ENCODE measurements around the gene TRPM1.

Gene TRPM1

DNA sequence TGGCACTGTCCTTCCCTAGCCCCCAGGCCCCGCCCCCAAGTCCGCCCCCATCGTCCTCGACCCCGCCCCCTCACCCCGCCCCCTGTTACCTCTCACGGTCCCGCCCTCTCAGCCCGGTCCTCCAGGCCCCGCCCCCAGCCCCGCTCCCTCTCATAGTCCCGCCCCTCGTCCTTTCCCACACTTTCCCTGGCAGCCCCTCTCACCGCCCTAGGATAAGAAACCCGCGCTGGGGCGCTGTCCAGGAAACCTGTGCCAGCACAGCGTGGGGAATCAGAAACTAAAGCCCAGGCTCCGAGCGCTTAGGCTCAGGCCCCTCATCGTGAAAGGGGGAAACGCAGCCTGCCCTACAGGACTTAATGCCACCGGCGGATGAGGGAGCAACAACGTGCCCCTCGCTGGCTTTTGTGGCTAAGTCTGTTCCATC lies 20.9 kb downstream of the TRPM1 start:
- TF ChIP-seq, protein P1, sequence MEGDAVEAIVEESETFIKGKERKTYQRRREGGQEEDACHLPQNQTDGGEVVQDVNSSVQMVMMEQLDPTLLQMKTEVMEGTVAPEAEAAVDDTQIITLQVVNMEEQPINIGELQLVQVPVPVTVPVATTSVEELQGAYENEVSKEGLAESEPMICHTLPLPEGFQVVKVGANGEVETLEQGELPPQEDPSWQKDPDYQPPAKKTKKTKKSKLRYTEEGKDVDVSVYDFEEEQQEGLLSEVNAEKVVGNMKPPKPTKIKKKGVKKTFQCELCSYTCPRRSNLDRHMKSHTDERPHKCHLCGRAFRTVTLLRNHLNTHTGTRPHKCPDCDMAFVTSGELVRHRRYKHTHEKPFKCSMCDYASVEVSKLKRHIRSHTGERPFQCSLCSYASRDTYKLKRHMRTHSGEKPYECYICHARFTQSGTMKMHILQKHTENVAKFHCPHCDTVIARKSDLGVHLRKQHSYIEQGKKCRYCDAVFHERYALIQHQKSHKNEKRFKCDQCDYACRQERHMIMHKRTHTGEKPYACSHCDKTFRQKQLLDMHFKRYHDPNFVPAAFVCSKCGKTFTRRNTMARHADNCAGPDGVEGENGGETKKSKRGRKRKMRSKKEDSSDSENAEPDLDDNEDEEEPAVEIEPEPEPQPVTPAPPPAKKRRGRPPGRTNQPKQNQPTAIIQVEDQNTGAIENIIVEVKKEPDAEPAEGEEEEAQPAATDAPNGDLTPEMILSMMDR (IDR thresholded peaks at IDR 0.05) = no peak

DNA sequence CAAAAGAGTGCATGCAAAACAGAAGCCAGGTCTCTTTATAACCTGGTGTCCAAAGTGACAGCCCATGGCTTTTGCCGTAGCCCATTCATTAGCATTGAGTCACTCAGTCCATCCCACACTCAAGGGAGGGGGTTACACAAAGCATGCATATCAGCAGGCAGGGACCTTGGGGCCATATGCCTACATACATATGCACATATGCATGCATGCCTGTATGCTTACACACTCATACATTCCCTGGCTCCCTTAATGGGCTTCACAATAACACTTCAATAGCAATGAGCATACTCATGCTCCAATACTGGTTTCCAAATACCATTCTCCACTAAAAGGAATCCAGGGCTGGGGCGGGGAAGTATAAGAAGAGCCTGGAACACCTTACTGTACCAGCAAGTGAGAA lies 22.0 kb downstream of the TRPM1 start:
- TF ChIP-seq, protein P1 (IDR thresholded peaks at IDR 0.05) = no peak

DNA sequence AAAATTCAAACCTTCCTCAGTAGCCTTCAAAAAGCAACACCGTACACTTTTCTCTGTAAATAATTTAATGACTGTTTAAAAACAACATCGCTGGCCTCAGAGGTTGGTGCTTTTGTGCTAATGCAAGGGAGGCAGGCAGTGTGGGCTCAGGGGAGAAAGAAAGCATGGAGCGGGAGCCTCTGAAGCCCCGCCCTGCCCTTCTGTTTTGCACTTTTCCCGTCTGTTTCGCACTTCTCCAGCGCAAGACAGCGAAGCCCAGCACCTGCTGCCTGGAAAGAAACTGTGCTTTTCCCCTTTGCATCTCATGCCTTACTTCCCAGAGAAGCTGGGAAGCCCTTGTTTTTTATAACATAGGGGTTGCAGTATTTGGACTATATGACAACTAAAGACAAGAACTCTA lies 23.1 kb downstream of the TRPM1 start:
- TF ChIP-seq, protein P1 (IDR thresholded peaks at IDR 0.05) = no peak

DNA sequence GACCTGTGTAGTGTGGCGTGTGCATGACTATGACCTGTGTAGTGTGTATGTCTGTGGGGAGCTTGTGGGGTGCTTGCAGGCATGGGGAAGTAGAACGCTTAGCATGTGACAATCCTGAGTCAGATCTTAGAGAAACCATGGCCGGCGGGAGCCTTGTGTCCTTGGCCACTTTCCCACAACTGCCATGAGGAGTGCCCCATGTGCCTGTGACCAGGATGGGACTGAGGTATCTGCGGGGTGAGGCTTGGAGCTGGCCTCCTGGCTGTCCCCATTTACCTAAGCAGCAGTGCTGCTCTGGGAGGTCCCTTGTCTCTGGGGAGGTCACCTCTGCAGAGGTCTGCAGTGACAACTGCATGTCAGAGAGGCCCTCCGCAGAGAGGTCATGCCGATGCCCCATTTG lies 23.6 kb downstream of the TRPM1 start:
- TF ChIP-seq, protein P1 (IDR thresholded peaks at IDR 0.05) = no peak

DNA sequence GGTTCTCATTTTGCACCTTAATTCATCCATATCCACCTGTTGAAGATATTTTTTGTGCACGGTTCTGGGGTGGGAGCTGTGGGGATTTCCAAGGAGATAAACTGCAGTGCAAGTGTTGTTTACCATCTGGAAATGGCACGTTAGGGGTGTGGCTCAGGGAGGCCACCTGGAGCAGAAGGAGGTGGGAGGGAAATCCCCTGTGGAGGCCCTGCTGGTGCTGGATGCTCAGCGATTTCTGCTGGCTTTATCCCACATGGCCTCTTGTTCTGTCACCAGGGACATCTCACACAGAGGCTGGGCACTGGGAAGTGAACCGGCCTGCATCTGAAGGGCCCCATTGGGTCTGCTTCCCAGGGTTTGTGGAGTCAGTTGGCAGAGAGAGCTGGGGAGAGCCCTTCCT lies 24.3 kb downstream of the TRPM1 start:
- TF ChIP-seq, protein P1 (IDR thresholded peaks at IDR 0.05) = no peak

DNA sequence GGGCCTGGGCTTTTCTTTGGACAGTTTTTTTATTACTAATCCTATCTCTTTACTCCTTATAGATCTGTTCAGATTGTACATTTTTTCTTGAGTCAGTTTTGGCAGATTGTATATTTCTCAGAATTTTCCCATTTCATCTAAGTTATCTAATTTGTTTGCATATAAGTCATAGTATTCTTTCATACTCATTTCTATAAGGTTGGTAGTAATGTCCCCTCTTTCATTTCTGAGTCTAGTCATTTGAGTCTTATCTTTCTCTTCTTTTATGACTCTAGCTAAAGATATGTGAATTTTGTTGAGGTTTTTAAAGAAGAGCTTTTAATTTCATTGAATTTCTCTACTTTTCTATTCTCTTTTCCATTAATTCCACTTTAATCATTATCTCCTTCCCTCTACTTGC lies 27.2 kb downstream of the TRPM1 start:
- TF ChIP-seq, protein P1 (IDR thresholded peaks at IDR 0.05) = no peak

DNA sequence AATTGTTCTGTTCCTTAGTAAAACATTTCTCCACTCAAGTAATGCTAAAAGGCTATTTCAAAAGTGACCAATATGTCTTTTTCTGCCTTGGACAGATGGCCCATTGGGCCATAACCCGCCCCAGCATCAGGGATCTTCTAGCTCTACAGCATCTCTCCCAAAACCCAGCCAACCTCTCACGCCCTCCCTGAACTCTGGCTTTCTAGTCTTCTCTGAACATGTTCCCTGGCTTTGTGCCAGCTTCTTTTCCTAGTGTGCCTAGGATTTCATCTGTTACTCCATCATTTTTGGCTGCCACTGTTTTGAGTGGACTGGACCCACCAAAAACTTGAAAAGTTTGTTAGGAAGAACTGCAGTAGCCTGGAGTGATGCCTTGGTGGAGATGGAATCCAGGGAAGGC lies 30.7 kb downstream of the TRPM1 start:
- TF ChIP-seq, protein P1 (IDR thresholded peaks at IDR 0.05) = no peak

DNA sequence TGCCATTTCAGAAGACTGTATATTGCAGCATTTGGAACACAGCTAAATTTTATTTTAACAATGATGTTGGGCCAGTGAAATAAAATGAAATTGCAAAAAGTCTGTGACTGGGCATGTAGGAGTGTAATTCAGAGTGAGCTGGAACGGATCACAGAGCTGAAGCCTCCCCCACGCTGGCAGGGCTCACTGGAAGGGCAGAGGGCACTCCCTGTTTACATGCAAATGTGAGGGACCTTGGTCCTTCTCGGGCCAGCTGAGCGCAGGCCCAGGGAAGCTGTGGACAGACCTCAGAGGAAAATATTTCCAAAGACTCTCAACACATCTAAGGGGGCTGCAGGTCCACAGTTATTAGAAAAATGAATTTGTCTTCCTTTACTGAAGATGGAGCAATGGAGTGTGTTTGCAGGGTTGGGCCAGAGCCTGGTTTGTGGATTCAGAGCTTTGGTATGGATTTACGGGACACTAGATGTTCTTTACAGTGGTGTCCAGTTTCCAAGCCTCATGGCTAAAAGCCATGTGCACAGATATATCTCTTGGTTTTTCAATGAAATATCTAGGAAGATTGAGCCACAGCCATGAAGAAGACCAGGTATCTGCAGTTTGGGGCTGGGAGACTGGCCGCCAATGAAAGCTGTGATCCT lies 32.0 kb downstream of the TRPM1 start:
- TF ChIP-seq, protein P1 (IDR thresholded peaks at IDR 0.05) = no peak
